HCT116 (cell line): Measurements from ENCODE around the gene UBAC2.

Source experiments
- CTCF ChIP-seq, 3 experiments: fragments of 200-600 bp in 1 of 3; sonication (generic) in 1 of 3; IDR thresholded peaks in 2 of 3; conservative IDR thresholded peaks in 1 of 3; 2 replicates each; pipeline ENCODE4 v1.5.1; 2012 to 2017; ENCODE audit warnings: low read depth in 2 of 3, low read length in 2 of 3, antibody characterized with exemption in 1 of 3, borderline replicate concordance in 1 of 3, control low read depth in 1 of 3, mild to moderate bottlenecking in 1 of 3, mixed read lengths in 1 of 3, mixed run types in 1 of 3, moderate library complexity in 1 of 3; ENCODE audit not compliant: insufficient read depth in 1 of 3
- ELF1 ChIP-seq: IDR thresholded peaks from 2 replicates; pipeline ENCODE4 v1.6.1; 2012; ENCODE audit warnings: low read depth, borderline replicate concordance
- EZH2 ChIP-seq: fragments of 200-600 bp; sonication (generic); IDR thresholded peaks from 2 replicates; pipeline ENCODE4 v1.6.1; 2017; ENCODE audit warnings: antibody characterized with exemption, mixed run types
- EZH2phosphoT487 ChIP-seq: fragments of 200-600 bp; IDR thresholded peaks from 2 replicates; pipeline ENCODE4 v1.6.1; 2018; ENCODE audit warnings: antibody characterized with exemption, borderline replicate concordance
- JUND ChIP-seq: IDR thresholded peaks from 2 replicates; pipeline ENCODE4 v1.6.1; 2012
- MAX ChIP-seq: IDR thresholded peaks from 2 replicates; pipeline ENCODE4 v1.6.1; 2012
- POLR2A ChIP-seq: IDR thresholded peaks from 2 replicates; pipeline ENCODE4 v1.7.0; 2011; ENCODE audit warnings: borderline replicate concordance; ENCODE audit not compliant: insufficient read depth, insufficient read length; ENCODE audit errors: extremely low read depth
- RAD21 ChIP-seq: IDR thresholded peaks from 2 replicates; pipeline ENCODE4 v1.6.1; 2012; ENCODE audit warnings: low read depth, mild to moderate bottlenecking
- REST ChIP-seq: IDR thresholded peaks from 2 replicates; pipeline ENCODE4 v1.6.1; 2012; ENCODE audit warnings: low read depth
- SIN3A ChIP-seq: IDR thresholded peaks from 2 replicates; pipeline ENCODE4 v1.6.1; 2012; ENCODE audit warnings: low read depth
- YY1 ChIP-seq: IDR thresholded peaks from 2 replicates; pipeline ENCODE4 v1.6.1; 2011; ENCODE audit warnings: low read length, low read depth, moderate library complexity, mild to moderate bottlenecking; ENCODE audit not compliant: insufficient replicate concordance; ENCODE audit errors: extremely low read depth
- ZFX ChIP-seq: fragments of 450-650 bp; IDR thresholded peaks from 2 replicates; pipeline ENCODE4 v1.6.1; 2017

GRCh38 chr13:99289271-99289670, 88.6 kb downstream of the UBAC2 start:
- TF ChIP-seq EZH2phosphoT487 (no peak), EZH2 (no peak), ELF1 (no peak), MAX (no peak), RAD21 (no peak), CTCF (IDR thresholded peaks at IDR 0.05 in 2 of 3, conservative IDR thresholded peaks at IDR 0.05 in 1 of 3; ENCODE audit: borderline replicate concordance in 1 of 3, insufficient read depth in 1 of 3, low read depth in 2 of 3, low read length in 2 of 3) (no peak), POLR2A (no peak), REST (no peak), SIN3A (no peak), JUND (no peak), YY1 (no peak), ZFX (no peak)
